ENCODE data around the gene CBLN1. TPM values are rescaled to one million over a fixed set of nuclear protein-coding genes. Genes with fewer than 3 reads are reported as not detected.

CBLN1 gene
- total RNA-seq, 1 experiment from 2014 or later: 5.6 TPM

DNA sequence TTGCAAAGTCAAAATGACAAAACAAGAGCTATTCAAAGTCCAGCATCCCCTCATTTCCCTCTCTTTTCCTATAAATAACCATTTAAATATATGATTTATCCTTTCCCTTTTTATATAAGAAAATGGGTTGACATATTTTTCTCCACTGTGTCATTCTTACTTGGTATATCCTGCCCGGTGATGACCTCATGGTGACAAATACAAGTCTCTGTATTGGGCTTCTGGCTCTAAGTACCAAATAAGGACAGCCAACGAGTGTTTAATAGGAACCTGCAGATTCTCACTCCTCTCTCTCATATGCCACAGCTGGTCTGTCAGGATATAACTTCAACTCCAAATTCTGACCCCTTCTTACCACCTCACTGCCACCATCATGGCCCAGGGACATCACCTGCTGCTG lies 25.5 kb upstream of the CBLN1 start:
- no peak overlapping the region for H3T11ph ChIP-seq (ENCODE audit: low read length)
- WGBS (ENCODE audit: extremely low coverage, insufficient read length, low lambda C conversion rate): no CpG with 5 or more reads among the region's 2 CpGs
- H3K18ac ChIP-seq (ENCODE audit: insufficient read length, low read depth, low read length): no peak overlapping the region
- H3K4me1 ChIP-seq (ENCODE audit: insufficient read depth, low read length): no peaks in the 10 kb centered on the region; the same call in 1 of the 2 replicates
- H3K56ac ChIP-seq (ENCODE audit: insufficient read length, low read depth, low read length): no peak overlapping the region
- Mint-ChIP-seq H3K4me3 (no peak overlapping the region), H3K36me3 (ENCODE audit: insufficient read depth in 1 of 3, low read depth in 3 of 3) (no peaks in the 10 kb centered on the region), H3K27me3 (ENCODE audit: low read depth) (peaks cover 11% of the 10 kb centered on the region), H3K4me1 (peaks cover 11 to 13% of the 10 kb centered on the region in 2 experiments), H3K27ac (no peak overlapping the region), H3K9me3 (no peaks in the 10 kb centered on the region; a peak in 1 of 5 replicates)
- H3K79me1 ChIP-seq (ENCODE audit: insufficient read depth, low read depth, low read length, poor library complexity, severe bottlenecking): no peaks in the 10 kb centered on the region
- H3K9me3 ChIP-seq (ENCODE audit: control insufficient read depth, low read depth, low read length): no peaks in the 10 kb centered on the region
- no peaks in the 10 kb centered on the region for H3K27me3 ChIP-seq (ENCODE audit: insufficient read depth, low read length)
- no peak overlapping the region for H2BK12ac ChIP-seq (ENCODE audit: insufficient read length, low read depth, low read length)
- no peak overlapping the region for H2AK5ac ChIP-seq (ENCODE audit: insufficient read length, low read length)
- H2BK20ac ChIP-seq (ENCODE audit: low read depth, low read length, poor library complexity, severe bottlenecking): no peak overlapping the region
- H3K23me2 ChIP-seq (ENCODE audit: insufficient read length, low read depth, low read length, poor library complexity, severe bottlenecking): no peaks in the 10 kb centered on the region
- no peak overlapping the region for H2BK120ac ChIP-seq (ENCODE audit: low read depth, low read length, poor library complexity, severe bottlenecking)
- no peaks in the 10 kb centered on the region for H3K79me2 ChIP-seq (ENCODE audit: insufficient read depth, low read length)
- no peaks in the 10 kb centered on the region for H4K20me1 ChIP-seq (ENCODE audit: control insufficient read depth, insufficient read depth, insufficient read length)
- no peak overlapping the region for H4K5ac ChIP-seq (ENCODE audit: insufficient read length, low read depth, low read length)
- TF ChIP-seq, protein P1, sequence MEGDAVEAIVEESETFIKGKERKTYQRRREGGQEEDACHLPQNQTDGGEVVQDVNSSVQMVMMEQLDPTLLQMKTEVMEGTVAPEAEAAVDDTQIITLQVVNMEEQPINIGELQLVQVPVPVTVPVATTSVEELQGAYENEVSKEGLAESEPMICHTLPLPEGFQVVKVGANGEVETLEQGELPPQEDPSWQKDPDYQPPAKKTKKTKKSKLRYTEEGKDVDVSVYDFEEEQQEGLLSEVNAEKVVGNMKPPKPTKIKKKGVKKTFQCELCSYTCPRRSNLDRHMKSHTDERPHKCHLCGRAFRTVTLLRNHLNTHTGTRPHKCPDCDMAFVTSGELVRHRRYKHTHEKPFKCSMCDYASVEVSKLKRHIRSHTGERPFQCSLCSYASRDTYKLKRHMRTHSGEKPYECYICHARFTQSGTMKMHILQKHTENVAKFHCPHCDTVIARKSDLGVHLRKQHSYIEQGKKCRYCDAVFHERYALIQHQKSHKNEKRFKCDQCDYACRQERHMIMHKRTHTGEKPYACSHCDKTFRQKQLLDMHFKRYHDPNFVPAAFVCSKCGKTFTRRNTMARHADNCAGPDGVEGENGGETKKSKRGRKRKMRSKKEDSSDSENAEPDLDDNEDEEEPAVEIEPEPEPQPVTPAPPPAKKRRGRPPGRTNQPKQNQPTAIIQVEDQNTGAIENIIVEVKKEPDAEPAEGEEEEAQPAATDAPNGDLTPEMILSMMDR (conservative IDR thresholded peaks at IDR 0.05): no peak
- H2BK15ac ChIP-seq (ENCODE audit: low read depth, low read length): no peak overlapping the region
- H3K23ac ChIP-seq (ENCODE audit: insufficient read length, low read depth, low read length): no peak overlapping the region
- no peak overlapping the region for H3K27ac ChIP-seq (ENCODE audit: insufficient read length, low read depth, low read length)
- H4K91ac ChIP-seq (ENCODE audit: insufficient read length, low read depth, low read length): no peak overlapping the region
- no peak overlapping the region; the same call in 1 of the 2 replicates for H3K14ac ChIP-seq (ENCODE audit: insufficient read depth, low read length)
- H3K4ac ChIP-seq (ENCODE audit: low read depth, low read length): no peak overlapping the region
- no peak overlapping the region for H3K9ac ChIP-seq (ENCODE audit: extremely low read depth, insufficient read length, low read length)
- DNase-seq: no peak
- no peak overlapping the region for H2AFZ ChIP-seq (ENCODE audit: low read length)
- no peak overlapping the region for H3K4me2 ChIP-seq (ENCODE audit: insufficient read depth, insufficient read length, low read length)
- H4K8ac ChIP-seq (replicated peaks; ENCODE audit: insufficient read length, low read depth, low read length): no peak overlapping the region
- no peak overlapping the region for H2BK5ac ChIP-seq (ENCODE audit: insufficient read length, low read length)

Data from H9 (cell line).